HG03520 (cell line): ENCODE results near the gene PTPN11.

Source experiments
- ATAC-seq: cut with Tn5 transposase; IDR thresholded peaks from one replicate; pipeline ENCODE4 v1.9.1; 2021; ENCODE audit warnings: mild to moderate bottlenecking, moderate library complexity; ENCODE audit not compliant: unreplicated experiment

The PTPN11 gene

DNA sequence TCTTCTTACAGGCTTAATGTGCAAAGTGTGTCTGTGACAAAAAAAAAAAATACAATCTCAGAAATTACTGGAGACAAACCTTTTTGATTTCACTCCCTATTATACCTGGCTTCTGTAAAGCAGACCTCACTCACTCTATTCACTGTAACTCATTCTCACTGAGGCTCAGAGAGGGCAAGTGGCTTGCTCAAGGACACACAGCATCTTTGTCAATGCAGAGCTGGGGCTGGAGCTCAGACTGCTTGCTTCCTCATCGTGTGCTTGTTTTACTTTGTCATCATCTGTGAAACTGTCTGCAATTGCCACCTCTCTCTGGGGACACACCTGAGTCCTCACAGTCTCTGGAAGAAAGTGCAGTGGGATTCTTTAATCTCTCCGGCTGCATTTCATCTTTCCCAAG, 120.0 kb downstream of the PTPN11 start:
- no peak for ATAC-seq

DNA sequence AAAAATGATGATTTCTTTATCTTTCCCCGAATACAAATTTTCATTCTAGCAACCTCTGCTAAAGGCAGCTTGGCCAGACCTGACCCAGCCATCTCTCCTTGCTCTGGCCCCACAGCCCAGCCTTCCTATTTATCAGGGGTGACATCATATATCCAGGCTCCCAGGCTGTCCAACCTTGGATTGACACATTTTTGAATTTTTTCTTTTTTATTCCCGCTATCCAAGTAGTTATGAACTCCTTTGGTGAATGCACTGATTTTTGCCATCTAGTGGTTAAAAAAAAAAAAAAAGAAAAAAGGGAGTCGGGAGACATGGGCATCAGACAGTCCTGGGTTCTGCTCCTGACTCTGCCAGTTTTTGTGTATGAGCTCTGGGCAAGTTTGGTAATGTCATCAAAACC, 120.5 kb downstream of the PTPN11 start:
- ATAC-seq, result no peak

DNA sequence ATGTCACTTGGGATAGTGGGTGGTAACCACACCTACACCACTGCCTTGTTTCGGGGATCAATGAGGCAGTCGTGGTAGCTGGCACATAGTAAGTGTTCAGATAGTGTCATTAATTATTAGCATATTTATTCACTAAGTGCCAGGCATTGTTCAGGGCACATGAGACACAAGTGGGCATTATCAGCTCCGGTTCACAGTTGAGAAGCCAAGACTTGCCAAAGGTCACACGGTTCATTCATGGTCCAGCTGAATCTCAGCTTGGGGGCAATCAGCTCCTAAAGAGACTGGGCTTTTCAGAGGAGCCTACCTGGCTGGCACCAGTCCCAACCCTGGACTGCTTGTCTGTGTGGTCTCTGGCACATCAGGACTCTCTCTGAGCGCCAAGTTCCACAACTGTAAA, 121.3 kb downstream of the PTPN11 start:
- no peak for ATAC-seq

DNA sequence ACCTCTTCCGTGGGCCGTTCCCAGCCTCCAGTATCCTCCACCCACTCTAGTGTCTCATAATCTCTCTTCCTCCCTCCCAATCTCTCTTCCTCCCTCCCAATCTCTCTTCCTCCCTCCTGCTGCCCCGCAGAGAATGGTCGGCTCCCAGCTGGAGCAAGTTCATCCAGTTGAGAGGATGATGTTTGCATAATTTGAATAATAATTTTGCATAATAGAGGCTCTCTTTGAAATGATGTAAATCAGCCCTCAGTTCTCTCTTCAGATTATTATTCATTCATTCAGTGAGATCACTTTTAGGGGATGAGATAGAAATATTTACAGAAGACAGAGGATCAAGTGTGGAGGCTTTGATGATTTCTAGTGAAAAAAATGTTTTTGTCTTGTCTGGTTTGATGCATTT, 125.0 kb downstream of the PTPN11 start:
- ATAC-seq, result no peak

DNA sequence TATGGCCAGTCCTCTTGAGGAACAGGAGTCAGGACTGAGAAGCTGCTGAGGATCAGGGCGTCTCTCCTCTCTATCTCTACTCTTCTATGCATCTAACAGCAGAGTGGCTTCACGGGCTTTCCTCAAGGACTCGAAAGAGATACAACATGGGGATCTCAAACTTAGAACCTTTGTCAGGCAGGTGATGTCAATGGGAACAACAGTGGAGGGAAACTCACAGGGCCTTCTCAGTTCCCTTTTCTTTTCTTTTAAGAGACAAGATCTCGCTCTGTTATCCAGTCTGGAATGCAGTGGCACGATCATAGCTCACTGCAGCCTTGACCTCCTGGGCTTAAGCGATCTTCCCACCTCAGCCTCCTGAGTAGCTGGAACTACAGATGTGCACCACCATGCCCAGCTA, 127.6 kb downstream of the PTPN11 start:
- no peak for ATAC-seq

DNA sequence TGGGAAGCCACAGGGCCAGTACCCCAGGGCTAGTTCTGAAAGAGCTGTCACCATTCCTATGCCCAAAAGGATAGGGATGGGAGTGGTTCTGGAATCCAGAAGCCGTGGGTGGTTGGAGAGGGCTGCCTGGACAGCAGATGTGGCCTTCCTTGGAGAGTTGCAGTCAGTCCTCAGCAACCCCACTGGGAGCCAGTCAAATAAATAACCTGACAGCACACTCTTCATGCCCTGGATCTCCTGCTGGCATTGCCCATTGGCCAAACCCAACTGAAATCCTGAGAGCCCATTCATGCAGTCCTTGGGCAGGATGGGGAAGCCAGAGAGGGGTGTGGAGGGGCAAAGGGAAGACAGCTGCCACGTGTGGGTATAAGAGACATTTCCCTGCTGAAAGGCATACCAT, 128.2 kb downstream of the PTPN11 start:
- no peak for ATAC-seq

DNA sequence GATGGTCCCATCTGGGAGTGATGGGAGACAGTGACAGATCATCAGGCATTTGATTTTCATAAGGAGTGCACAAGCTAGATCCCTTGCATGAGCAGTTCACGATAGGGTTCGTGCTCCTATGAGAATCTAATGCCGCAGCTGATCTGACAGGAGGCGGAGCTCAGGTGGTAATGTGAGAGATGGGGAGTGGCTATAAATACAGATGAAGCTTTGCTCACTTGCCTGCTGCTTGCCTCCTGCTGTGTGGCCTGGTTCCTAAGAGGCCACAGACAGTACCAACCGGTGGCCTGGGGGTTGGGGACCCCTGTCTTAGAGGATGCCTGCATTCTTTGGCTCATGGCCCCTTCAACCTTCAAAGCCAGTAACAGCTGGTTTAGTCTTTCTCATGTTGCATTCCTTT, 130.3 kb downstream of the PTPN11 start:
- ATAC-seq, result no peak

GRCh38 chr12:112551681-112552080, 132.9 kb downstream of the PTPN11 start:
- no peak for ATAC-seq

DNA sequence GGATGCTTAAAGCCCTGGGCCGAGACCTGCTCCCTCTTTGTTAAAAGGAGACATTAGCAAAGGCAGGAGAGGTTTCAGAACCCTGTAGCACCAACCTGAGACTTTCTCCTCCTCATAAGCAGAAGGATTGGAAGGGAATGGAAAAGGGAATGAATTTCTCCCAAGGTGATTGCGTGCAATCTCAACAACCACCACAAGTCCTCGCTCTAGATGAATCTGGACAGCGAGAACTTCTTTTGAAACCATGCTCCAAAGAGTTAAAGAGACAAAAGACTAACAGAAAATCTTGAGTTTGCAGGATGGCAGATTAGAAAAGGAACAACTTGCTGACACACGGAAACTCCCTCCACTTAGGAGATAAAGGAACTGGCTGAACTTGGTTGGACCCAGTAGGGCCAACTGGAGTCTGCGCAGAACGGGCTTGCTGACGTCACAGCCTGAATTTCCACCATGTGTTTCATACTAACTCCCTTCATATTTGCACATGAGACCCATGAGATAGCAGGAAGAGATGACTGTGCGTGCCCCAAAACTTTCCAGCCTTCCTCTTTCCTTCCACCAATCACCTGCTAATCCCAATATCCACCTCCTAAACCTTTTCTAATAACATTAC, 137.0 kb downstream of the PTPN11 start:
- no peak for ATAC-seq

DNA sequence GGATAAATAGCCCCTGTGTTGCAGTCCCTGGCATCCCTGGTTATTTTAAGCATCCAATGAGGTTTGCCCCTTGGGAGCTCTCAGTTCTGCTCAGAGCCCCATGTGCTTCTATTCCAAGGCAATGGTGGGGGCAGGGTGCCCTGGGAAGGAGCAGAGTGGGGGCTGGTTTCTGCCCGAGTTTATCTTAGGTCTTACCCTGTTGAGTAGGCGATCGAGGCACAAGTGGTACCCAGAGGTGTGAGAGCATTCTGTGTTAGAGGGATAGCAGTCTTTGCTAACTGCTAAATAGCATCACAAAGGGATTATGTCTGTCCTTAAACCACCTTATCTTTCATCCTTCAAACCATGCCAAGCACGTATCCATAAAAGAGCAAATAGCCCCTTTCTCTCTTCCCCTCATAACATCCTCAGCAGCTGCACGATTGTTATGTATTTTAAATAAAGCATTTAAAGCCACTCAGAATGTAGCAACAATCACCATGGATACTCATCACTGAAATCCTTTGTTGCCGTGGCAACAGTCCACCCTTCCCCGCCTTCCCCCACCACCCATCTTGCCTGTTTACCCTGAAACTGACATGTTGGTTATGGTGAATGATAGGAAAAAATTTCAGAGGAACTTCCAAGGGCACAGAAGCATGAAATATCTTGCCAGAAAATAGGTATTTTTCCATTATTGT, 139.3 kb downstream of the PTPN11 start:
- ATAC-seq, result no peak
